IPS-11a (cell line): Measurements from ENCODE around the gene CPNE6.
A peak's percentile ranks its signal among the peaks of the same experiment; 100 is the strongest.
"Not testable (repeated sequence)": the region's sequence is repeated elsewhere in the genome, so short reads cannot be mapped to it uniquely, and the experiment has no call there.

ENCODE experiments used
- H3K4me3 ChIP-seq: one replicate; pipeline ENCODE4 v1.5.1; 2013; ENCODE audit warnings: low read depth, low read length, control low read depth

Gene CPNE6

DNA sequence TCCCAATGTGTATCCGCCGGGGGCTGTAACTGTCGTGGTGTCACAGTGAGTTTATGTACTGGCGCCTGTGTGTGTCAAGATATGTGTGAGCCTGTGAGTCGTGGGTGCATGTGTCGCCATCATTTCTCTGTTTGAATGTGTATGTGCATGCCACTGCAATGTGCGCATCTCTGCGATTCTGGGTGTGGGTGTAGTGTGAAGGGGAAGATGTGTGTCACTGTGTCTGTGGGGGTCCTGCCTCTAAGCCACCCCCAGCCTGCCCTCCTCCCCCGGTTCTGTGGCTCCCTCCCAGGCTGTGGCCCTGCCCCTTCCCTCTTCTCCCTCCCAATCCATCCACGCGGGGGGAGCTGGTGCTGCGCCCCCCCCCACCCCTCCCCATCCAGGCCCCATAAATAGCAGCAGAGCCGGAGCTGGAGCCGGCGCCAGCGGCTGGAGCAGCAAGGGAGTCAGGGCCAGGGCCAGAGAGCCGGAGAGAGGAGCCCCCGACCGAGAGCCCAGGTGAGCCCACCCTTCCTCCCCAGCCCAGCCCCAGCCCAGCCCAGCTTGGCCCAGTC, at the start of gene CPNE6:
Gene CPNE6, plus strand, starts transcription at position 419 of the 554 bp plus-strand sequence. CDS start 1,375 bp downstream, outside the sequence.
- H3K4me3 ChIP-seq: no peak within 1 kb of the TSS

DNA sequence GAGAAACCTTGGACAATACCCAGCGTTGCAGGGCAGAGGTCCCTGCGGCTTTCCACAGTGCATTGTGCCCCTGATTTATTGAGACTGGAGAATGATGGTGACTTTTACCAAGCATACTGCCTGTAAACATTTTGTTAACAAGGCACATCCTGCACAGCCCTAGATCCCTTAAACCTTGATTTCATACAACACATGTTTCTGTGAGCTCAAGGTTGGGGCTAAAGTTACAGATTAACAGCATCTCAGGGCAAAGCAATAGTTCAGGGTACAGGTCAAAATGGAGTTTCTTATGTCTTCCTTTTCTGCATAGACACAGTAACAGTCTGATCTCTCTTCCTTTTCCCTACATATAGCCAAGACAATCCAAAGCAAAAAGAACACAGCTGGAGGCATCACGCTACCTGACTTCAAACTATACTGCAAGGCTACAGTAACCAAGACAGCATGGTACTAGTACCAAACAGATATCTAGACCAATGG, 46.4 kb upstream of the CPNE6 start:
- not testable (repeated sequence) for H3K4me3 ChIP-seq

DNA sequence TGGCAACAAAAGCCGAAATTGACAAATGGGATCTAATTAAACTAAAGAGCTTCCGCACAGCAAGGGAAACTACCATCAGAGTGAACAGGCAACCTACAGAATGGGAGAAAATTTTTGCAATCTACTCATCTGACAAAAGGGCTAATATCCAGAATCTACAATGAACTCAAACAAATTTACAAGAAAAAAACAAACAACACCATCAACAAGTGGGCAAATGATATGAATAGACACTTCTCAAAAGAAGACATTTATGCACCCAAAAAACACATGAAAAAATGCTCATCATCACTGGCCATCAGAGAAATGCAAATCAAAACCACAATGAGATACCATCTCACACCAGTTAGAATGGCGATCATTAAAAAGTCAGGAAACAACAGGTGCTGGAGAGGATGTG, 41.7 kb upstream of the CPNE6 start:
- not testable (repeated sequence) for H3K4me3 ChIP-seq

DNA sequence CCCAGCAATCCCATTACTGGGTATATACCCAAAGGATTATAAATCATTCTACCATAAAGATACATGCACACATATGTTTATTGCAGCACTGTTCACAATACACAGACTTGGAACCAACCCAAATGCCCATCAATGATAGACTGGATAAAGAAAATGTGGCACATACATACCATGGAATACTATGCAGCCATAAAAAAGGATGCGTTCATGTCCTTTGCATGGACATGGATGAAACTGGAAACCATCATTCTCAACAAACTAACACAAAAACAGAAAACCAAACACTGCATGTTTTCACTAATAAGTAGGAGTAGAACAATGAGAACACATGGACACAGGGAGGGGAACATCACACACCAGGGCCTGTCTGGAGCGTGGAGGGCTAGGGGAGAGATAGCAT, 40.0 kb upstream of the CPNE6 start:
- not testable (repeated sequence) for H3K4me3 ChIP-seq

DNA sequence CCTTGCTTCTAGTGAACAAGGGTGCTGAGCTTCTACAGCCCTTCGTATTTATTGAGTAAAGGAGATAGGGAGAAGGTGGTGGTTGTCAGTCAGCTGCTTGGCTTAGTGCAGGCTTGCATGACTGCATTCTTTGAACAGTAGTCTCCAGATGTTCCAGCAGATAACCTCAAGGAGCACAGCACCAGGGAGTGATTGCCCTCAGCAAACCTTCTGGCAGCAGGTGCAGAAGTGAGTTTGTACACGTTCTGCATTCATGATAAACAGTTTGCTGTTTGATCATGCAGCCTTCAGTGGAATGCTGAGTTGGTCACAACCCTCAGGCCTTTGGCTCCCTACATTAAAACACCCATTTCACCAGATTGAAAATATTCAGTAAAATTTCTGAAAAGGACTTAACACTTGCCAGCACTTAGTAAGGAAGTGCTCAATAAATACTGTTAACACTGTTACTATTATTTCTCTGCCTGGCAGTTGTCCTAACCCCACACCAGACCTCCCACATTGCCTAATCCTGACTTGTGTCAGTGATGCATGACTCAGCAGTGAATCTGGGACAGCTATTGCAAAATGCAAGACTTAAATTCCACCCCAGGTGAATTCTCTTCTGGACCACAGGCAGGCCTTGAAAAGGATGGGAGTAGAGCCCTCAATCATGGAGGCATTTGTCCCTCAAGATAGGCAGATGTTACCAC, 38.5 kb upstream of the CPNE6 start:
- H3K4me3 ChIP-seq: no peak overlapping the region

DNA sequence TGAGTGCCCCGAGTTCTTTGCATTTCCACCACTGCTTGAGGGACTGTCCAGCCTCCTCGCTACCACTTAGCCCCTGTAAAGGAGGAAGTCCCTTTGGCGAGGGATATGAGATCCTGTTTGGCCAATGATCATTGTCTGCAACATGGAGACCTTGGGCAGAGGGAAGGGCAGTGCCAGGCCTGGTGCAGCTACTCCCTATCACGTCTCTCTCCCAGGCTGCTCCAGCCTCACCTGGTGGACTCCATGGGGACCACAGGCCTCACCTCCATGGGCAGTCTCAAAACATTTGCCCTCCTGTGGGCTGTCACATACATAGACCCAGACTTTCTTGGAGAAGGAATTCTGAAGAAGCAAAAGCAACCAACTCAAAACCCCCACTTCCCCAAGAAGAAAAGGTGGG, 35.6 kb upstream of the CPNE6 start:
- H3K4me3 ChIP-seq: peak overlapping the region; percentile 41

DNA sequence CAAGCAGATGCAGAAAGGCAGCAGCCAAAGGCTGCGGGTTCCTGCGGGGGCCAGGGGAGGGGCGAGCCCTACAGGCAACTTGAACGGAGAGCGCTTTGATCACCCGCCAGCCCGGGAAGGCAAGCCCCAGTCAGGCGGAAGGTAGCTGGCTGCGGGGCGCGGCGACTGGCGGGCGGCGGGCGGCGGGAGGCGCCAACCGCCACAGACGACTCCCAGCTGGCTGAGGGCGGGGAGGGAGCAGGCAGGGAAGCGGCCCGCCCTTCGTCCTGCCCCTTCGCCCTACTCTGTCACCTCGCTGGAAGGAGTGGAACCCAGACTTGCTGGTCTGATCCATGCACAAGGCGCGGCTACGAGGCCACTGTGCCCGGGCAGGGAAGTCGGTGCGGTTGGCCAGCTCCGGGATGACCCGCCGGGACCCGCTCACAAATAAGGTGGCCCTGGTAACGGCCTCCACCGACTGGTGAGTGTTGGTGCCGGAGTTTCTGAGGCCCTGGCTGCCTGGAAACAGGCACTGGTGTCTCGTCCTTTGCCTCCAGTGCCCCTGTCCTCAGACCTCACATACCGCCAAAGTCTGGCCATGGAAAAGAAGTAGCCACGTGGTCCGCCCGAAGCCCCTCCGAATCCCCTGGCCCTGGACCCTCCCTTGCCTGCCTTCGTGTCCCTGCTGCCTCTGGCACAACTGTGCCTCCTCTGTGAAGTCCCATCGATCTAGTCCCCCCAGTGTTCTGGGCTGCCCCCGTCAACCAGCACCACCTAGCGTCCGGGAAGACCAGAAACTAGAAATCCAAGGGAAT, 35.0 kb upstream of the CPNE6 start:
- H3K4me3 ChIP-seq: peak overlapping the region; percentile 41

DNA sequence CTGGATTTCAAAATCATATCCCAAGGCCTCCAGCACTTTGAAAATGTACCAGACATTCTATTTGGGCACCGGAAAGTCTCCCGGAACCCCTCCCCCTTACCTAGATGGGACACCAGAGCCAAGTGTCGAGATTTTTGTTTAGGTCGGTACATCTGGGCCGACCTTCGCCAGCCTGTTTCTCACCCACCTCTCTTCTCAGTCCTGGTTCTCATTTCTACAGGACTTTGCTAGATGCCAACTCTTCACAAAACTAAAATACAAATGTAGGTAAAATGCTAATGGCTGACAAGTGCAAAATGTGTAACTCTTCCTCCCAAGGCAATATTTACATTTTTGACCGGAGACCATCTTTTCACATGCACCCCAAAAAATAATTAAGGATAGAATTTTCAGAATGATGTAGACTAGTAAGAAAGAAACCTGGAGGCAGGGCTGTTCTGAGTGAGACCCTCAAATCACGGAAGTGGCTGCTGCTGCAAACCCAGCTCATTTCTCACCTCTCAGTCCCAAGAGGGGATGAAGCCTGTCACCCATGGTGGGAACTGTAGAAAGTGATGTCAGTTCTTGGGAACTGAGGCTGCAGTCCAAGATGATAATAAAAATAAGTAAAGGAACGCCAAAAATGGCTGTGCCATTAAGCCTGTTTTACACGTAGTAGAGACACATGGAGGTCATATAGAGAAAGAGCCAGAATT, 34.3 kb upstream of the CPNE6 start:
- H3K4me3 ChIP-seq: not testable (repeated sequence)

DNA sequence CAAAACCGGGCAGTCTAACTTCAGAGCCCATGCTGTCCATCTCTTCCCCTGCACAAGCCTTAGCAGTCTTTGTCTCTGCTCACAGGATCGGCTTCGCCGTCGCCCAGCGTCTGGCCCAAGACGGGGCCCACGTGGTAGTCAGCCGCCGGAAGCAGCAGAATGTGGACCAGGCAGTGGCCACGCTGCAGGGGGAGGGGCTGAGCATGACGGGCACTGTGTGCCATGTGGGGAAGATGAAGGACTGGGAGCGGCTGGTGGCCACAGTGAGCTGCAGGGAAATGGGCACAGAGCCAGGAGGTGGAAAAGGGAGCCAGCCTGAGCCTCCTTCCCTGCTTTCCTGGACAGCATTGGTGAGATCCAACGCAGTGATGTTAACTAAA, 33.7 kb upstream of the CPNE6 start:
- no peak overlapping the region for H3K4me3 ChIP-seq

DNA sequence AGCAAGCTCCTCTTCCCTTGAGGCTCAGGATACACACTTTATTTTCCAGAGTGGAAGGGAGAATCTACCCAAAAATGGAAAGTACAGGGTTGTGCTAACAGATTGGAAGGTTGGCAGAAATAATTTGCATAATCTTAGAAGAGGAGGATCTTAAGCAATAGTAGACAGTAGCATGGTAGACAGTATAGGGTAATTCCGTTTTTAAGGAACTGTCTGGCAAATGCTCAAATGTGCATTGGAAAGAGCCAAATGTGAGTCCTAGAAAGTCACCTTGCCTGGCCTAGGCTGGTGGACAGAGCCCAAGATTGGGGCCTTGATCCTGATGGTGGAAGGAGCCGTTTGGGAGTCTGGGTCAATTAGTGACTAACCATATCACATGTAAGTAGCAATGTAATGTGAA, 32.7 kb upstream of the CPNE6 start:
- H3K4me3 ChIP-seq: no peak overlapping the region

DNA sequence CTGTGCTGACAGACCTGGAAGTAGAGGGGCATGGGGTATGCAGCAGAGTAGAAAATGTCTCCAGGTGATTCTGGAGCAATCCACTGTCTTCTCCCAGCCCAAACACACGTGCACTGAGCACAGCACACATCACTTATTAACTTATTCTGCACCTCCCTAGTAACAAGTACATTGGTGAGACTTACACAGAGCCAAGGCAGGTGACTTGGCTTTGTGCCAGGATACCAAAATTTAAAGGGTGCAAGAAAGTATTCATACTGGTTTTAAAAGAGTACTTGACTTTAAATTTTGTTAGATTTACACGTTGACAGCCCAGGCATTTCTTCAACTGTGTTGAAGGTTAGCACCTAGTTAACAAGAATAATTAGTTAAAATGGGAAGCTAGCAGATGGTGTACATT, 30.7 kb upstream of the CPNE6 start:
- no peak overlapping the region for H3K4me3 ChIP-seq

DNA sequence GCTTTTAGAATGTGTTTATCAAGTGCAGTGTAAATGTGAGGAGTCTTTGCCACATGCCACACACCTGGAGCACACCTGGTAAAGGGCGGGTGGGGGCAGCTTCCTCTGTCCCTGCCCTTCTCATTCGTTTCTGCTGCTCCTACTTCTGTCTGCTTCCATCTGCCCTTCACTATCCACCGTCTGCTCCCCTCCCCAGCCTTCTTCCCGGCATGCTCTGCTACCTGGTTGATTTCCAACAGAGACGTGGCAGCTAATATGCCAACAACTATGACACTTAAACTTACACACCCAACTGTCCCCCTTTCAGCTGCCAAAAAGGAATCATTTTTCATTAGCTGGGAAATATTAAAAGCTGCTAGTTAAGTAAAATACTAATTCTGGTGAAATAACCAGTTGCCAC, 28.6 kb upstream of the CPNE6 start:
- no peak overlapping the region for H3K4me3 ChIP-seq

DNA sequence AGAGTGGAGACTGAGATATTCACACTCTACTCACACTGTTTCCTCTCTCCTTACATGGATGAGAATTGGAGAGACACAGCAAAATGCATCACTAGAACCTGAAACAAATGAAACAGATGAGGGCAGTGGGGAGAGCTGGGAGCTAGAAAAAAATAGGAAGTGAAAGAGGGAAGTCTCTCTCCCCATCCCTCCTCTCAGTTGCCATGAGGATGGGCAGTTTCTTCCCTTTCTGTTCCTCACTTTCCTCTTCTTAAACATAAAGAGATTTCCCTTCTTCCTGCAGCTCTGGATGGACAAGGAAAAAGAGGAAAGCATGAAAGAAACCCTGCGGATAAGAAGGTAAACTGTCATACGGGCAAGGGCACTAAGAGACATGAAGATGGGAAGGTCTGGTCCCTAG, 22.4 kb upstream of the CPNE6 start:
- H3K4me3 ChIP-seq: not testable (repeated sequence)

DNA sequence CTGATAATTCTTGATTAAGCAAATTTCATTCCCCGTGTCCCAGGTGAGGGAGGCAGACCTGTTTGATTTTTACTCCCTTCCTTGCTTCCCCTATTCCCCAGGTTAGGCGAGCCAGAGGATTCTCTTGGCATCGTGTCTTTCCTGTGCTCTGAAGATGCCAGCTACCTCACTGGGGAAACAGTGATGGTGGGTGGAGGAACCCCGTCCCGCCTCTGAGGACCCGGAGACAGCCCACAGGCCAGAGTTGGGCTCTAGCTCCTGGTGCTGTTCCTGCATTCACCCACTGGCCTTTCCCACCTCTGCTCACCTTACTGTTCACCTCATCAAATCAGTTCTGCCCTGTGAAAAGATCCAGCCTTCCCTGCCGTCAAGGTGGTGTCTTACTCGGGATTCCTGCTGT, 20.6 kb upstream of the CPNE6 start:
- not testable (repeated sequence) for H3K4me3 ChIP-seq

DNA sequence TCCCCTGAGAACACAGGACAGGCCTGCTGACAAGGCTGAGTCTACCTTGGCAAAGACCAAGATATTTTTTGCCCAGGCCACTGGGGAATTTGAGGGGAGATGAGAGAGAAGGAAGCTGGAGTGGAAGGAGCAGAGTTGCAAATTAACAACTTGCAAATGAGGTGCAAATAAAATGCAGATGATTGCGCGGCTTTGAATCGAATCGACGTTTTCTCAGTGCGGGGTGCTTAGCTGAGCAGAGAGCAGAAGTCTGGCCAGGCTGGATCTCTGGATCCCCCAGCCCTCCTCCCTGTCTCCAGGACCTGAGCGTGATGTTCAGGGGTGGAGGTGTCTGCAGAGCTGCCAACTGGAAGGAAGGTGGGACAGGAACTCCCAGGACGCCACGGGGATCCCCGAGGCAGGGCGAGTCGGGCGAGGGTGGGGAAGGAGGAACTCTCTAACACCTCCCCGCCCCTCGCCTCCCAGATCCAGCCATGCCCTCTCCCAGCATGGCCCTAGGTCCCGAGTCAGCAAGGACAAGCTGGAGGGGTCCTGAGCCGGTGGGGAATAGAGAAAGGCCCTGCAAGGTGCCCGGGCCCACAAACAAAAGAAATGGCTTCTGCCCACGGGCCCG, 20.1 kb upstream of the CPNE6 start:
- peak overlapping the region; percentile 79 for H3K4me3 ChIP-seq

DNA sequence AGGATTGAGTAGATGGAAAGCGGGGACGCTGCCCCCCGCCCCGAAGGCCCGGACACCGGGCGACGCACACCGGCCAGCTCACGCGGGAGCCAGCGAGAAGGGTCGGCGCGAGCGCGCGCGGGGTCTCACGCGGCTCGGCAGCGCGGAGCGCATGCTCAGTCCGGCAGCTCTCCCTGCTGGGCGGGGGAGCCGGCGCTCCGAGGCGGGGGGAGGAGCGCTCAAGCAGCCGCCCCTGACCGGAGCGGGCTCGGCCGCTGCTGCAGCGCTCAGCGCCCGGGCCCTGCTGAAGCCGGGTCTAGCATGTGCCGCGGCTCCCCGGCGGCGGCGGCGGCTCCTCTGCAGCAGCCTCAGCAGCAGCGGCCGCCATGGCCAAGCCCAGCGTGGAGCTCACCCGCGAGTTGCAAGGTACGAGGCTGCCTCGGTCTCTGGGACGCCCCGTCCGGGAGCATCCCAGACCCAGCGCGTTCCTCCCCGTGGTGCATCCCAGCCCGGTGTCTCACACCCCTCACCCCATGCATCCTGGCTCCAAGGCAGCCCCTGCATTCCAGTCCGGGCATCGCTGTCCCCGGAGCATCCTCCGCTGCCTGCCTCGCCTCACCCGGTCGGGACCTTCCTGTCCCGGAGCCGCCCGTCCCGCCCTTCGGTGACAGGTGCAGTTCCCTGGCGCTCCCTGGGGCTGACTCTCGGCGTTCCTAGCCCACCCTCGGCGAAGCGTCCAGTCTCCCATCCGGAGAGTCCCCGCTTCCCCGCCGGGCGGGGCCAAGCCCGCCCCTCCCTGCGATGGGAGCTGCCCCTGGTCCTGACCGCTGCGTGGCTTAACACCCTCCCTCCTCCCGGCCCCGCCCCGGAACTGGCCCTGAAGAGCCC, 19.3 kb upstream of the CPNE6 start, which contains the start of gene CARMIL3:
Gene CARMIL3, plus strand, starts transcription at position 221 of the 867 bp plus-strand sequence. Its CDS starts 145 bp downstream, at position 366.
- peak within 1 kb of the TSS; percentile 79 for H3K4me3 ChIP-seq

DNA sequence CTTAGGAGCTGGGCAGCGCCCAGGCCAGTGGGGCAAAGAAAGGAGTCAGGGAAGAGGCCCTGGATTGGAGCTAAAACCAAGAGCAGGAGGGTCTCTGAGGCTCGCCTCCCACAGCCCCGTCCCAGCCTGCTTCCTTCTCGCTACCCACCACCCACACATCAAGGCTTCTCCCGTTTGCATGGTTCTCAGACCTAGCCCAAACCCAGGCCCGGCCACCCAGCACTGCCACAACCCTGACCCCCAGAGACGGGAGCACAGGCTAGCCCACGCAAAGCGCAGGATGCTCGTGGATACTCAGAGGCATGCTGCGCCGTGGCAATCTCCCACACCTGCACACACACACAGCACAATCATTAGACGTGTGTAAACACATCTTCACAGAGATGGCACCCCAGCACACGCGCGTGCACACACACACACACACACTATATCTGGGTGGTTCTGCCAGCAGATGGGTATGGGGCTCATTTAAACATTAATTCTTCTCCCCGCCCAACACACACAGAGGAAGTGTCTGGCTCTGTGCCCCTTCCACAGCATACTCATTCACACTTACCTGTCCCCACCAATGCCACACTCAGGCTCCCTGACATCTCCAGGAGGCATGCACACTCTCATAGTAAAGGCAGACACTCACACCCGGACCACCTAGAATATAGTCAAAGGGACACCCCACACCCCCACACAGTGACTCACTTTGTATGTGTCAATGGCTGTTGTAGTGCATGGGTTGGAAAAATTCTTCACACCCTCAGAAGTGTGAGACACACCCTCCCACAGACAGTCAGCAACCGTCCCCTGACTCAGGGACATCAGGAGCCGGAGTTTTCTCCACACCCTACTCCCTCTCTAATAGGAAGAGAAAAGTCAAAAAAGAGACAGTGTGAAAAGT, 18.5 kb upstream of the CPNE6 start:
- H3K4me3 ChIP-seq: peak overlapping the region; percentile 79

DNA sequence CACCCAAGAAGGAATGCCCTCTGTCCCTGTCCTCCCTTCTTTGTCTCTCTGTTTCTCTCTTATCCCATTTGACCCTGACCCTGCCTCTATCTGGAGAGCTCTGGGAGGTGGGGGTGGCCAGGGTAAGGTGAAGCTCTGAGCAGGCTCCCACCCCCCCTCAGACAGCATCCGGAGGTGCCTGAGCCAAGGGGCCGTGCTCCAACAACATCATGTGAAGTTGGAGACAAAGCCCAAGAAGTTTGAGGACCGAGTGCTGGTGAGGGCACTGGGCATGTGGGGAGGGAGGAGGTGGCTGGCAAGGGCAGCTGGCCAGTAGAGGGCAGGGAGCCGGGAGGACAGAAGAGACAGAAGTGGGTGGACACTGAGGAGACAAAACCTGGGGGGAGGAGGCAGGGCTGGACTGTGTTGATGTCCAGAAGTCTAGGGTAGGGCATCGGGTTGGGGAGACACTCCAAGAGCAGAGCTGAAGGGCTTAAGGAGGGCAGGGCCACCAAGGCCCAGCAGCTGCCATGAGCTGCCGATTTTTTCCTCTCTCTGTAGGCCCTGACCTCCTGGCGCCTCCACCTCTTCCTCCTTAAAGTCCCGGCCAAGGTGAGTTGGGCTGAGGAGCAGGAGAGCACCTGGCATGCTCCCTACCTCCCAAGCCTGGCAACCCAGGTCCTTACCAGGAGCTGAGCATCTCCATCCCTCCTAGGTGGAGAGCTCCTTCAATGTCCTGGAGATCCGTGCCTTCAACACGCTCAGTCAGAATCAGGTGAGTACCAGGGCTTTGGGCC, 17.6 kb upstream of the CPNE6 start:
- H3K4me3 ChIP-seq: no peak overlapping the region
